Sigmoid colon (tissue), 7 donors: ENCODE results near the gene ARHGEF6. TPM values are rescaled to one million over a fixed set of nuclear protein-coding genes. Genes with fewer than 3 reads are reported as not detected.

Experiments
- DNase-seq: peaks from one replicate; pipeline ENCODE4 v3.0.0-alpha.2; 2019
- H3K27ac ChIP-seq, 4 donors: fragments of 200-600 bp; sonication (generic); one replicate each; pipeline ENCODE4 v1.5.1; 2016 to 2019; ENCODE audit warnings: mild to moderate bottlenecking in 1 of 4
- H3K27me3 ChIP-seq, 3 donors: fragments of 200-600 bp; sonication (generic); one replicate each; pipeline ENCODE4 v1.5.1; 2019; ENCODE audit warnings: mild to moderate bottlenecking in 1 of 3
- H3K36me3 ChIP-seq, 4 donors: fragments of 200-600 bp; sonication (generic); one replicate each; pipeline ENCODE4 v1.5.1; 2016 to 2019
- H3K4me1 ChIP-seq, 4 donors: fragments of 200-600 bp; sonication (generic); one replicate each; pipeline ENCODE4 v1.5.1; 2017 to 2019
- H3K4me3 ChIP-seq, 4 donors: fragments of 200-600 bp; sonication (generic); one replicate each; pipeline ENCODE4 v1.5.1; 2017 to 2019; ENCODE audit warnings: mild to moderate bottlenecking in 2 of 4, moderate library complexity in 1 of 4
- H3K9me3 ChIP-seq, 4 donors: fragments of 200-600 bp in 3 of 4; sonication (generic) in 3 of 4; one replicate each; pipeline versions ENCODE4 v1.5.1 to v1.6.1; 2013 to 2019
- CTCF ChIP-seq, 4 experiments: fragments of 450-650 bp in 3 of 4; fragments of 200-600 bp in 1 of 4; IDR thresholded peaks; one replicate each; pipeline ENCODE4 v1.5.1; 2016 to 2019; ENCODE audit warnings: antibody characterized with exemption in 4 of 4, mild to moderate bottlenecking in 3 of 4, moderate library complexity in 2 of 4
- EP300 ChIP-seq, 4 donors: sonication (generic); formaldehyde crosslinking; IDR thresholded peaks; one replicate each; pipeline ENCODE4 v1.6.1; 2017; ENCODE audit warnings: antibody characterized with exemption in 4 of 4
- POLR2A ChIP-seq, 2 donors: fragments of 450-650 bp; IDR thresholded peaks; one replicate each; pipeline ENCODE4 v1.6.1; 2016; ENCODE audit warnings: antibody characterized with exemption in 2 of 2, mild to moderate bottlenecking in 2 of 2, moderate library complexity in 2 of 2
- POLR2AphosphoS5 ChIP-seq, 4 donors: sonication (generic); formaldehyde crosslinking; IDR thresholded peaks; one replicate each; pipeline ENCODE4 v1.6.1; 2017; ENCODE audit warnings: antibody characterized with exemption in 4 of 4
- whole genome bisulfite sequencing, 2 donors: extraction: QIAGEN DNeasy Blood & Tissue Kit; methylation state at CpG; one replicate each; pipeline ENCODE4 v1.1.7; 2013; 5-methylcytosine and 5-hydroxymethylcytosine counted together
- intact Hi-C: fragments of 100-400 bp; cut with DNase I; formaldehyde crosslinking; loops from one replicate; pipeline ENCODE4 v1.15.1; 2023
- polyA plus RNA-seq, 3 donors: library from polyadenylated mRNA; stranded (reverse); fragments of 200-250 nt; gene quantifications; one replicate each; pipeline ENCODE4 v1.2.3, GENCODE V29; 2013
- total RNA-seq, 4 donors: library from RNA; depleted of rRNA; stranded (reverse); fragments of >200 nt; gene quantifications; one replicate each; pipeline ENCODE4 v1.1.0, GENCODE V29; 2016
- donor health status: healthy with polysubstance abuse.
- donor health status: Bipolar disorder and iron deficiency.
- donor health status: healthy.

Gene ARHGEF6
- total and polyA plus RNA-seq, 7 donors: 2.1 to 26.3 (median 16.1) TPM

GRCh38 chrX:136687457-136687856, 93.3 kb downstream of the ARHGEF6 start:
- 73 to 79% methylated on average over 1 of the region's 1 CpG for WGBS, 2 donors
- DNase-seq: no peak
- Histone ChIP-seq H3K27me3 (no peaks in the 10 kb centered on the region), H3K27ac (no peak overlapping the region), H3K9me3 (no peaks in the 10 kb centered on the region), H3K36me3 (no peaks in the 10 kb centered on the region), H3K4me3 (no peak overlapping the region), H3K4me1 (no peaks in the 10 kb centered on the region)
- intact Hi-C loops: no loop called here
- TF ChIP-seq EP300 (IDR thresholded peaks at IDR 0.05): no peak

GRCh38 chrX:136684120-136684519, 96.6 kb downstream of the ARHGEF6 start:
- 80 to 86% methylated on average over 5 of the region's 5 CpGs for WGBS, 2 donors
- H3K4me3 ChIP-seq: no peak overlapping the region
- no peaks in the 10 kb centered on the region for H3K4me1 ChIP-seq
- no peak for TF ChIP-seq CTCF (IDR thresholded peaks at IDR 0.05)
- TF ChIP-seq POLR2AphosphoS5 (IDR thresholded peaks at IDR 0.05): no peak
- TF ChIP-seq EP300 (IDR thresholded peaks at IDR 0.05): no peak
- no peak for TF ChIP-seq POLR2A (IDR thresholded peaks at IDR 0.05)
- DNase-seq: no peak
- intact Hi-C loops: no loop called here
- peaks cover 0 to 5% (median 0%) of the 10 kb centered on the region in 4 donors for H3K36me3 ChIP-seq
- H3K27ac ChIP-seq: no peak overlapping the region
- no peaks in the 10 kb centered on the region for H3K9me3 ChIP-seq
- H3K27me3 ChIP-seq: no peaks in the 10 kb centered on the region

GRCh38 chrX:136679531-136679930, 101.2 kb downstream of the ARHGEF6 start:
- intact Hi-C loops: no loop called here
- no peak for DNase-seq
- WGBS, 2 donors: 74 to 81% methylated on average over 6 of the region's 6 CpGs

GRCh38 chrX:136674270-136674985, 106.3 kb downstream of the ARHGEF6 start:
- no peaks in the 10 kb centered on the region for H3K27me3 ChIP-seq
- TF ChIP-seq POLR2A (IDR thresholded peaks at IDR 0.05): no peak
- H3K9me3 ChIP-seq: no peaks in the 10 kb centered on the region
- DNase-seq: no peak
- H3K27ac ChIP-seq: no peak overlapping the region
- WGBS, 2 donors: 56 to 61% methylated on average over 5 of the region's 5 CpGs
- H3K4me1 ChIP-seq: no peaks in the 10 kb centered on the region
- H3K36me3 ChIP-seq: peaks cover 0 to 15% (median 0%) of the 10 kb centered on the region in 4 donors
- intact Hi-C loops: no loop called here
- H3K4me3 ChIP-seq: no peak overlapping the region

More at GRCh38 chrX:136679531-136679930, 101.2 kb downstream of the ARHGEF6 start:
- TF ChIP-seq CTCF (IDR thresholded peaks at IDR 0.05) (no peak), EP300 (IDR thresholded peaks at IDR 0.05) (no peak)
- H3K36me3 ChIP-seq: peaks cover 0 to 5% (median 0%) of the 10 kb centered on the region in 4 donors
- no peaks in the 10 kb centered on the region for H3K27me3 ChIP-seq
- H3K4me3 ChIP-seq: no peak overlapping the region
- no peak overlapping the region for H3K27ac ChIP-seq
- no peaks in the 10 kb centered on the region for H3K9me3 ChIP-seq
- no peaks in the 10 kb centered on the region for H3K4me1 ChIP-seq

- intact Hi-C loops: no loop called here
These were observed 109.6 kb downstream of the ARHGEF6 start for GRCh38 chrX:136671006-136671610.

More at GRCh38 chrX:136671006-136671610, 109.6 kb downstream of the ARHGEF6 start:
- Histone ChIP-seq H3K4me1 (no peaks in the 10 kb centered on the region), H3K27ac (no peak overlapping the region), H3K36me3 (peaks cover 0 to 31% (median 0%) of the 10 kb centered on the region in 4 donors), H3K27me3 (no peaks in the 10 kb centered on the region), H3K4me3 (no peak overlapping the region), H3K9me3 (no peaks in the 10 kb centered on the region)
- no peak for DNase-seq
- WGBS, 2 donors: 85 to 86% methylated on average over 3 of the region's 3 CpGs
- TF ChIP-seq CTCF (IDR thresholded peaks at IDR 0.05) (no peak), POLR2A (IDR thresholded peaks at IDR 0.05) (no peak), EP300 (IDR thresholded peaks at IDR 0.05) (no peak), POLR2AphosphoS5 (IDR thresholded peaks at IDR 0.05) (no peak)
